Brain microvascular endothelial cell (primary cell): ENCODE data around the gene PICALM.

Experiments used
- DNase-seq: peaks from one replicate; pipeline ENCODE4 v3.0.0-alpha.2; 2020
- H3K27ac ChIP-seq: fragments of 250-450 bp; sonication (Bioruptor Pico); 2 replicates; pipeline ENCODE4 v1.5.1; 2020; ENCODE audit warnings: mild to moderate bottlenecking, moderate library complexity
- H3K27me3 ChIP-seq: fragments of 250-450 bp; sonication (Bioruptor Pico); replicated peaks from 2 replicates; pipeline ENCODE4 v1.5.1; 2020; ENCODE audit warnings: mild to moderate bottlenecking
- H3K36me3 ChIP-seq: fragments of 250-450 bp; sonication (Bioruptor Pico); replicated peaks from 2 replicates; pipeline ENCODE4 v1.5.1; 2020; ENCODE audit warnings: mild to moderate bottlenecking
- H3K4me3 ChIP-seq: 2 replicates; pipeline ENCODE4 v1.5.1; 2011; ENCODE audit warnings: low read depth, mild to moderate bottlenecking, control low read depth, low read length, moderate library complexity
- in situ Hi-C: cut with HindIII; loops from 2 replicates; pipeline ENCODE4 v1.10.0; 2017; ENCODE audit warnings: low sequenced_read_pairs, low pct_ligation_motif_present
- TF ChIP-seq, protein P1 (sequence below): IDR thresholded peaks from 2 replicates; pipeline ENCODE4 v1.5.1; 2011; ENCODE audit warnings: low read depth, mild to moderate bottlenecking, moderate library complexity, low read length, control low read depth, inconsistent platforms; ENCODE audit errors: missing control alignments

Gene PICALM

DNA sequence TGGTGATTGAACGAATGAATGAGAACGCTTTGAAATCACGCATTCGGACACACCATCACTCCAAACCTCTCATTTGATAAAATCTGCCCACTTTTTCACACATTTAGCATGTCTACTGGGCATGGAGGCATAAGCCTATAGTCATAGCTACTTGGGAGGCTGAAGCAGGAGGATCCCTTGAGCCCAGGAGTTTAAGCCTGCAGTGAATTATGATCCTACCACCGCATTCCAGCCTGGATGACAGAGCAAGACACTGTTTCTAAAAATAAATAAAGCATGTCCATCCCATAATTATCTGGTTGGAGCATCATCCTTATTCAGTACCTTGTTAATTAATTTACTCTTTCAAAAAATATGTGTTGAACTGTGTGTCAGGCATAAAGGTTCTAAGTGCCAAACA, 3.3 kb upstream of the PICALM start:
- in situ Hi-C loops: no loop called here
- Histone ChIP-seq H3K27ac (no peak overlapping the region), H3K27me3 (no peaks in the 10 kb centered on the region), H3K36me3 (no peaks in the 10 kb centered on the region), H3K4me3 (no peak overlapping the region)
- no peak for DNase-seq
- TF ChIP-seq, protein P1, sequence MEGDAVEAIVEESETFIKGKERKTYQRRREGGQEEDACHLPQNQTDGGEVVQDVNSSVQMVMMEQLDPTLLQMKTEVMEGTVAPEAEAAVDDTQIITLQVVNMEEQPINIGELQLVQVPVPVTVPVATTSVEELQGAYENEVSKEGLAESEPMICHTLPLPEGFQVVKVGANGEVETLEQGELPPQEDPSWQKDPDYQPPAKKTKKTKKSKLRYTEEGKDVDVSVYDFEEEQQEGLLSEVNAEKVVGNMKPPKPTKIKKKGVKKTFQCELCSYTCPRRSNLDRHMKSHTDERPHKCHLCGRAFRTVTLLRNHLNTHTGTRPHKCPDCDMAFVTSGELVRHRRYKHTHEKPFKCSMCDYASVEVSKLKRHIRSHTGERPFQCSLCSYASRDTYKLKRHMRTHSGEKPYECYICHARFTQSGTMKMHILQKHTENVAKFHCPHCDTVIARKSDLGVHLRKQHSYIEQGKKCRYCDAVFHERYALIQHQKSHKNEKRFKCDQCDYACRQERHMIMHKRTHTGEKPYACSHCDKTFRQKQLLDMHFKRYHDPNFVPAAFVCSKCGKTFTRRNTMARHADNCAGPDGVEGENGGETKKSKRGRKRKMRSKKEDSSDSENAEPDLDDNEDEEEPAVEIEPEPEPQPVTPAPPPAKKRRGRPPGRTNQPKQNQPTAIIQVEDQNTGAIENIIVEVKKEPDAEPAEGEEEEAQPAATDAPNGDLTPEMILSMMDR: no peak

DNA sequence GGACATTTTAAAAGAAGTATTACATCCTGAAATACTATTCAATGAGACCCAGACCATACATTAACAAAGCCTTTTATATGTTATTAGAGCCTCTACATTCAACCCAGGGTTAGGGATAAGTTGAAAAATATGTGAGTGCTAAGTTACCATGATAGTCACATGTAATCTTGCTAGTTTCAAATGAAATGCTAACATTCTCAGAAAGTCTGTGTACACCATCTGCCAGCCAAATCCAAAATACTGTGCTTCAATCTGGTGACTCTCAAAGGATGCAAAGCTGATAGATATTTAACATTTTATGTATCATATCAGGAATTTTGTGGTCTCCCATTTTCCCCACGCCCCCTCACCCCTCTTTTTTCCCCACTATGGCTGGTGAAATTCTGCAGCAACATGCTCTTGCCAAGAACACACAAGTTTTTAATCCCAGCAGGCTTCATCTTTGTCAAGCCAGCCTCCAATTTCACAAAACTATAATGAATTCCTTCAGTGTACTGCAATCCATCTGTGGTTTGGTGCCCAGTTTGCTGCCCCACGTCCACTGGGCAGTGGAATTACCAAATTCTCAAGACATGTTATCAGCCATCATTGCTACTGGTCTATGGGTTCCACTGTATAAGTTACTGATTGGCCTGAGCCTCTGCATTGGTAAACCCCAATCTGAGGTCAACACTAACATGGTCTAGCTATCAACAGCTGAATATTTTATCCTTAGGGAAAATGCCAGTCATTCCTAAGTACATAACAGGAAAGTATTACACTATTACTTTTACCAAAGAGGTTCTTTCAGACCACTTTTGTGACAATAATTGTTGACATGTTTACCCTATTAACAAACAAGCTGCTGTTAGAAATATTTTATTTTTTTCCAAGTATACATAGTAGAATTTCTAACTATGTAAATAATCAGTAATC, 1.5 kb upstream of the PICALM start:
- Histone ChIP-seq H3K27me3 (no peaks in the 10 kb centered on the region), H3K4me3 (no peak overlapping the region), H3K36me3 (no peaks in the 10 kb centered on the region), H3K27ac (peak overlapping the region; percentile 99)
- in situ Hi-C loops: no loop called here
- TF ChIP-seq, protein P1: no peak
- DNase-seq: no peak

DNA sequence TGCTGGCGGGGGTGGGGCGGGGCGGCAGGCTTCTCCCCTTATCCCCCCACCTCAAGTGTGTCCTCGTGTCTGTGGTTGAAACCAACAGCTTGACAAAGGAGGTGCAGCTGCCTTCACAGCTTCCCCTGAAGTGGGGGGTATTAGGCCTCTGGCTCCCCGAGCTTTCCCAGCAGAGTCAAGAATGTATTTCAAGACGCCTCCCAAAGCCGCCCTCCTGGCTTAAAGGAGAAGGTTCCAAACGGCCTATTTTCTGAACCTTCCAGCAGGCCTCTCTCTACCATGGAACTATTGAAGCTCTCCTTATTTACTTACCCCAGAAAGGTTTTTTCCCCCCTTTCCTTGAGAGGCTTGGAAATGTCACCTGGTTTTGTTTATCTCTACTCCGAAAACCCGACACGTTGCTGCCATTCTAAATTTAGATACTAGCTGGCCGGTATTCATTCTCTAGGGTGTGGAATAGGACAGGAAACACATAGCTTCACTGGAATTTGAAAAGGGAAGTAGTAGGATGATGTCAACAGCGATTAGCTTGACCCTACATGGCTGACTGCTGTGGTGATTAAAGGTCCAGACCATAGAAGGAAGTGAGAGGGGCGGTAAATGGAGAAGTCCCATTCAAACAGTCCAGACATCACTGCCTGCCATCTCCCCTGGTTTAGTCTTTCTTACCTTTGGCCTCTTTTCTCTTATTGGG, 671 bp upstream of the PICALM start:
- peak; percentile 94 for DNase-seq
- TF ChIP-seq, protein P1: no peak
- in situ Hi-C loops: no loop called here

DNA sequence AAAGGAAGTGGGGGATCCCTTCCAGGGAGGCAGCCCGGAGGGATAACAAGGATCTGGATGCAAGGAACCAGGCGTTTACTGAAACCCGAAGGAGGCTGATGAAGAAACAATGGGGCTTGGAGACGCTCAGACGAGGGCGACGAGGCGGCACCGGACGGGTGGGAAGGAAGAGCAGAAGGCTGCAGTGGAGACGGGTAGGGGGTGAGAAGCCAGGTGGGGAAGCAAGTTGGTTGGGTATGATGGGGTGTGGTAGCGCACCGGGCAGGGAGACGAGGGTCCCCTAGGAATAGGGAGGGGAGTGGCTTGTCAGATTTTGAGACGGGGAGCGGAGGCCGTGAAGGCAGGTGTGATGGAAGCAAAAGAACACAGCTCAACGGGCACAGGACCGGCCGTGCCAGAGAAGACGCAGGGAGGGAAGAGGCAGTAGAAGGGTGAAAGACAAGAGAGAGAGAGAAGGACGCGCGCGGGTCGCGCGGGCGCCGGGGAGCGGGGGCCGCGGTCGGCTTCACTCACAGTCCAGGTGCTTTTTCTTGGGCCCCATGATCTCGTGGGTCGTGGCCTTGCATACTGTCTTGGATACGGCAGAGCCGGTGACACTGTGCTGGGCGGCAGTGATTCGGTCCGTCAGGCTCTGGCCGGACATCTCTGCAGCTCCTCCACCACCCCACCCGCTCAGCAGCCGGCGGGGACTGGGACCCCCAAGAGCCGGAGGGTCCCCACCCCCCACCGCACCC, 579 bp downstream of the PICALM start:
- no peak for DNase-seq
- Histone ChIP-seq H3K36me3 (no peaks in the 10 kb centered on the region), H3K27ac (peak overlapping the region; percentile 76), H3K27me3 (no peaks in the 10 kb centered on the region), H3K4me3 (peak overlapping the region; percentile 95)
- TF ChIP-seq, protein P1: no peak
- in situ Hi-C loops: no loop called here

More for the DNA sequence above, 671 bp upstream of the PICALM start:
- peak overlapping the region; percentile 99 for H3K27ac ChIP-seq
- H3K36me3 ChIP-seq: no peaks in the 10 kb centered on the region
- no peaks in the 10 kb centered on the region for H3K27me3 ChIP-seq
- H3K4me3 ChIP-seq: peak overlapping the region; percentile 47

DNA sequence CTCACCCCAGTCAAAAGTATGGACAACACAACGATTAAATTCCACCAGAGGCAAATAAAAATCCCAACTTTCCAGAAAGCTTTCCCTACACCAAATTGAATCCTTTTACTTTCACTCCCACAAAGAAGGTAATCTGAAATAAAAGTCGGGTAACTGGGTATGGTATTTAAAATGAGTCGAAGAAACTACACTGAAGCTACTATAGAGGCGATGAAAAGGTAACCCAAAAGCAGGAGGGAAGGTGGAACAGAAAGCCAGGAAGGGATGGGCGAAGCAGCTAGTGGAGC, 1.1 kb downstream of the PICALM start:
- Histone ChIP-seq H3K27ac (peak overlapping the region; percentile 76), H3K36me3 (no peaks in the 10 kb centered on the region), H3K27me3 (no peaks in the 10 kb centered on the region), H3K4me3 (peak overlapping the region; percentile 95)
- DNase-seq: no peak
- in situ Hi-C loops: no loop called here
- TF ChIP-seq, protein P1: no peak
